Liver (tissue), 9 donors: ENCODE results near the gene MIEF1. TPM values are rescaled to one million over a fixed set of nuclear protein-coding genes. Genes with fewer than 3 reads are reported as not detected.
"Not testable (repeated sequence)": the region's sequence is repeated elsewhere in the genome, so short reads cannot be mapped to it uniquely, and the experiment has no call there.

ENCODE experiments used
- DNase-seq: peaks from one replicate; pipeline ENCODE4 v3.0.0-alpha.2; 2017; ENCODE audit warnings: low spot score
- H3K27ac ChIP-seq, 2 donors: one replicate each; pipeline ENCODE4 v1.7.0; 2013; ENCODE audit warnings: inconsistent platforms in 2 of 2, low read length in 2 of 2, control low read depth in 1 of 2, low read depth in 1 of 2, mild to moderate bottlenecking in 1 of 2
- H3K27me3 ChIP-seq, 4 donors: one replicate each; pipeline versions ENCODE4 v1.6.1 to v1.7.0; 2013; ENCODE audit warnings: low read length in 3 of 4, inconsistent platforms in 1 of 4, mild to moderate bottlenecking in 1 of 4, moderate library complexity in 1 of 4; ENCODE audit not compliant: control insufficient read depth in 4 of 4, insufficient read depth in 4 of 4
- H3K36me3 ChIP-seq, 4 donors: one replicate each; pipeline versions ENCODE4 v1.6.1 to v1.7.0; 2013; ENCODE audit warnings: low read length in 3 of 4, mild to moderate bottlenecking in 3 of 4, low read depth in 1 of 4, moderate library complexity in 1 of 4; ENCODE audit not compliant: control insufficient read depth in 4 of 4, insufficient read depth in 3 of 4
- H3K4me1 ChIP-seq, 4 donors: one replicate each; pipeline versions ENCODE4 v1.6.1 to v1.7.0; 2013; ENCODE audit warnings: low read length in 3 of 4, mild to moderate bottlenecking in 3 of 4, moderate library complexity in 1 of 4; ENCODE audit not compliant: control insufficient read depth in 4 of 4, insufficient read depth in 4 of 4
- H3K4me3 ChIP-seq, 3 donors: one replicate each; pipeline versions ENCODE4 v1.6.1 to v1.7.0; 2013; ENCODE audit warnings: low read length in 3 of 3, control low read depth in 1 of 3, low read depth in 1 of 3, mild to moderate bottlenecking in 1 of 3
- H3K9ac ChIP-seq, 2 donors: one replicate each; pipeline ENCODE4 v1.7.0; 2013; ENCODE audit warnings: low read length in 2 of 2, mild to moderate bottlenecking in 2 of 2, moderate library complexity in 2 of 2, control low read depth in 1 of 2, low read depth in 1 of 2
- H3K9me3 ChIP-seq, 4 donors: one replicate each; pipeline versions ENCODE4 v1.6.1 to v1.7.0; 2013; ENCODE audit warnings: low read length in 3 of 4; ENCODE audit not compliant: control insufficient read depth in 4 of 4
- ATF3 ChIP-seq: IDR thresholded peaks from 2 replicates; pipeline ENCODE4 v1.6.1; 2016; ENCODE audit warnings: antibody characterized with exemption
- CTCF ChIP-seq: fragments of 150-350 bp; IDR thresholded peaks from 2 replicates; pipeline ENCODE4 v1.5.1; 2017; ENCODE audit warnings: improper control_type of control experiment, low read depth, low read length; ENCODE audit not compliant: missing input control
- EGR1 ChIP-seq, 2 donors: IDR thresholded peaks; 2 replicates each; pipeline ENCODE4 v1.6.1; 2016 to 2018; ENCODE audit warnings: antibody characterized with exemption in 2 of 2, low read depth in 2 of 2
- FOXA1 ChIP-seq: IDR thresholded peaks from 2 replicates; pipeline ENCODE4 v1.6.1; 2016; ENCODE audit warnings: antibody characterized with exemption
- FOXA2 ChIP-seq: IDR thresholded peaks from 2 replicates; pipeline ENCODE4 v1.6.1; 2016; ENCODE audit warnings: antibody characterized with exemption
- GABPA ChIP-seq, 2 donors: IDR thresholded peaks in 1 of 2; conservative IDR thresholded peaks in 1 of 2; 2 replicates each; pipeline ENCODE4 v1.6.1; 2016; ENCODE audit warnings: antibody characterized with exemption in 2 of 2, mild to moderate bottlenecking in 1 of 2, moderate library complexity in 1 of 2
- HNF4A ChIP-seq, 2 donors: conservative IDR thresholded peaks; 2 replicates each; pipeline ENCODE4 v1.6.1; 2016; ENCODE audit warnings: antibody characterized with exemption in 2 of 2, mild to moderate bottlenecking in 2 of 2
- HNF4G ChIP-seq: IDR thresholded peaks from 2 replicates; pipeline ENCODE4 v1.6.1; 2016; ENCODE audit warnings: antibody characterized with exemption
- JUND ChIP-seq, 2 donors: IDR thresholded peaks; 2 replicates each; pipeline ENCODE4 v1.6.1; 2016; ENCODE audit warnings: antibody characterized with exemption in 2 of 2
- MAX ChIP-seq: IDR thresholded peaks from 2 replicates; pipeline ENCODE4 v1.6.1; 2016; ENCODE audit warnings: antibody characterized with exemption
- NR2F2 ChIP-seq: IDR thresholded peaks from 2 replicates; pipeline ENCODE4 v1.6.1; 2016; ENCODE audit warnings: antibody characterized with exemption
- RAD21 ChIP-seq, 2 donors: IDR thresholded peaks; 2 replicates each; pipeline ENCODE4 v1.6.1; 2016; ENCODE audit warnings: antibody characterized with exemption in 2 of 2, mild to moderate bottlenecking in 2 of 2
- REST ChIP-seq: IDR thresholded peaks from 2 replicates; pipeline ENCODE4 v1.6.1; 2016; ENCODE audit warnings: antibody characterized with exemption, mild to moderate bottlenecking
- RXRA ChIP-seq, 2 donors: IDR thresholded peaks; 2 replicates each; pipeline ENCODE4 v1.6.1; 2017 to 2018; ENCODE audit warnings: antibody characterized with exemption in 2 of 2, mild to moderate bottlenecking in 1 of 2
- SP1 ChIP-seq: IDR thresholded peaks from 2 replicates; pipeline ENCODE4 v1.6.1; 2018; ENCODE audit warnings: antibody characterized with exemption, mild to moderate bottlenecking
- TAF1 ChIP-seq: conservative IDR thresholded peaks from 2 replicates; pipeline ENCODE4 v1.6.1; 2016; ENCODE audit warnings: antibody characterized with exemption, mild to moderate bottlenecking
- YY1 ChIP-seq: IDR thresholded peaks from 2 replicates; pipeline ENCODE4 v1.6.1; 2016; ENCODE audit warnings: antibody characterized with exemption, mild to moderate bottlenecking
- ZBTB33 ChIP-seq: IDR thresholded peaks from 2 replicates; pipeline ENCODE4 v1.6.1; 2016; ENCODE audit warnings: antibody characterized with exemption
- WGBS: extraction: QIAGEN DNeasy Blood & Tissue Kit; methylation state at CpG from one replicate; pipeline ENCODE4 v1.1.7; 2013; 5-methylcytosine and 5-hydroxymethylcytosine counted together
- polyA plus RNA-seq, 2 donors: library from polyadenylated mRNA; stranded (reverse) in 1 of 2; unstranded in 1 of 2; fragments of 200-250 nt in 1 of 2; fragments of >200 nt in 1 of 2; fragmentation: Nextera tagmentation in 1 of 2; extraction: Ambion mirVana in 1 of 2; gene quantifications; one replicate each; pipeline versions ENCODE4 v1.2.1 to v1.2.3, GENCODE V29; 2013 to 2015
- total RNA-seq, 2 donors: library from RNA; depleted of rRNA; stranded (reverse); fragments of >200 nt; gene quantifications; one replicate each; pipeline ENCODE4 v1.2.3, GENCODE V29; 2014
- donor health status: healthy.
- donor health status: healthy.
- donor health status: healthy.
- donor health status: healthy.
- donor health status: healthy.

MIEF1 gene
- total and polyA plus RNA-seq, 4 donors: 12.9 to 31.1 (median 20.7) TPM

GRCh38 chr22:39503630-39504029, 1.5 kb downstream of the MIEF1 start (continued):
- TF ChIP-seq MAX: no peak
- TF ChIP-seq JUND (IDR thresholded peaks at IDR 0.05): no peak
- TF ChIP-seq FOXA2: no peak
- no peak for TF ChIP-seq GABPA (IDR thresholded peaks at IDR 0.05 in 1 of 2, conservative IDR thresholded peaks at IDR 0.05 in 1 of 2)
- TF ChIP-seq HNF4A (conservative IDR thresholded peaks at IDR 0.05): no peak
- TF ChIP-seq SP1: no peak
- TF ChIP-seq ZBTB33: no peak

GRCh38 chr22:39504071-39504470, 2.0 kb downstream of the MIEF1 start:
- H3K9me3 ChIP-seq: no peaks in the 10 kb centered on the region
- peaks cover 11 to 26% (median 23%) of the 10 kb centered on the region in 4 donors for H3K4me1 ChIP-seq
- no peak overlapping the region for H3K4me3 ChIP-seq
- TF ChIP-seq EGR1 (IDR thresholded peaks at IDR 0.05; ENCODE audit: low read depth in 2 of 2) (no peak), FOXA1 (no peak), TAF1 (no peak), ZBTB33 (no peak), REST (no peak), NR2F2 (no peak), ATF3 (no peak), HNF4A (conservative IDR thresholded peaks at IDR 0.05) (no peak), HNF4G (no peak), SP1 (no peak), GABPA (IDR thresholded peaks at IDR 0.05 in 1 of 2, conservative IDR thresholded peaks at IDR 0.05 in 1 of 2) (no peak), FOXA2 (no peak), RAD21 (IDR thresholded peaks at IDR 0.05) (no peak), JUND (IDR thresholded peaks at IDR 0.05) (no peak), YY1 (no peak), RXRA (IDR thresholded peaks at IDR 0.05) (no peak), CTCF (no peak), MAX (no peak)
- 96% methylated on average over 16 of the region's 16 CpGs for WGBS
- no peak overlapping the region for H3K27ac ChIP-seq
- DNase-seq: no peak
- H3K36me3 ChIP-seq: peaks cover 10 to 36% (median 28%) of the 10 kb centered on the region in 4 donors
- no peak overlapping the region for H3K9ac ChIP-seq
- H3K27me3 ChIP-seq: no peaks in the 10 kb centered on the region

- H3K9ac ChIP-seq, H3K27ac ChIP-seq, H3K27me3 ChIP-seq, H3K9me3 ChIP-seq, DNase-seq, H3K4me3 ChIP-seq: not testable (repeated sequence)
- 85% methylated on average over 10 of the region's 10 CpGs for WGBS
- H3K4me1 ChIP-seq: peaks cover 1 to 14% (median 12%) of the 10 kb centered on the region in 4 donors
- peaks cover 12 to 61% (median 48%) of the 10 kb centered on the region in 4 donors for H3K36me3 ChIP-seq
Measured at GRCh38 chr22:39507021-39507420, 4.9 kb downstream of the MIEF1 start.
